ENCODE data around the gene HPCAL1. TPM values are rescaled to one million over a fixed set of nuclear protein-coding genes. Genes with fewer than 3 reads are reported as not detected.

HPCAL1 gene
- polyA plus RNA-seq, 1 donor from 2014 or later: 63.4 TPM

DNA sequence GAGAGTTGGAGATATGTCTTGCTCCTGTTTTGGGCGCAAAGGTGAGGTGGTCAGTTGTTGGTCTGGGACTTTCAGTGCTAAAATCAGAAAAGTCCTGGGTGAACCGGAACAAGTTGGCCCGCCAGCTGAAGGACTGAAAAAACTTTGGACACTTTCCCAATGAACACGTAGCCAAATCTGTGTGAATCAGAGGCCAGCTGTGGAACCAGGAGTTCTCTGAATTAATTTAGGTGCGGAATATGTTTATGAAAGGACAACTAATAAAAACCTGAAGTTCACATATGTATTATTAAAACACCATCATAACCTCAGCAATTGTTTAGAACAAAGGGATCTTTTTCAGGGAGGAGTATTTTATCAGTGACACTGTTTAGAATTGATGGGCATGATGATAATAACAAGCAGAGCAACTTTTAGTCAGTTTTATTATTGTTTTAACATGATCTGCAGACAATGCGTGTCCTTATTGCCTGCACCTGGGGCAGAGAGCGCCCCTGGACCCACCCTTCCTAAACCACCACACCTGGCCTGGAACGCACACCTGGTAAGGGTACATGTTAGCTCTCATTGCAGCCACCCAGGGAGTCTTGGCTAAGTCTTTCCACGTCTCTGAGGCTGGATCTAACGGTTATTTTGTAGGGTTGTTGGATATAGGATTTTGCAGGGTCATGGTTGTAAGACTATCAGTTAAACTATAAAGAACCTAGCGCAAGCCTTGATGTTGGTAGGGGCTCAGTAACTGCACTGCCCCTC, 155.3 kb downstream of the HPCAL1 start:
- Histone ChIP-seq H3K27ac (ENCODE audit: low read length) (no peak overlapping the region), H4K20me1 (ENCODE audit: insufficient read depth) (no peaks in the 10 kb centered on the region), H3K79me2 (replicated peaks; ENCODE audit: insufficient read depth, low read length) (no peaks in the 10 kb centered on the region), H3K4me2 (ENCODE audit: low read length) (no peak overlapping the region), H3K9ac (ENCODE audit: low read length) (no peak overlapping the region), H2AFZ (ENCODE audit: low read depth, low read length) (no peak overlapping the region), H3K4me3 (ENCODE audit: low read length) (no peak overlapping the region), H3K9me2 (ENCODE audit: insufficient read depth, low read length) (no peaks in the 10 kb centered on the region), H3K27me3 (ENCODE audit: insufficient read depth, low read depth, low read length) (no peaks in the 10 kb centered on the region), H3K36me3 (ENCODE audit: insufficient read depth, low read length) (no peaks in the 10 kb centered on the region), H3F3A (ENCODE audit: insufficient read depth, low read length, poor library complexity, severe bottlenecking) (no peaks in the 10 kb centered on the region), H3K9me3 (ENCODE audit: low read length) (no peaks in the 10 kb centered on the region)
- TF ChIP-seq MXI1 (conservative IDR thresholded peaks at IDR 0.05; ENCODE audit: poor library complexity, severe bottlenecking) (no peak), TAF1 (IDR thresholded peaks at IDR 0.05; ENCODE audit: low read depth) (no peak), RAD21 (conservative IDR thresholded peaks at IDR 0.05) (no peak), EZH2 (IDR thresholded peaks at IDR 0.05; ENCODE audit: borderline replicate concordance, insufficient read depth, low read length, poor library complexity, severe bottlenecking) (no peak), POLR2AphosphoS5 (IDR thresholded peaks at IDR 0.05) (no peak), SMC3 (conservative IDR thresholded peaks at IDR 0.05; ENCODE audit: poor library complexity) (no peak), EP300 (conservative IDR thresholded peaks at IDR 0.05; ENCODE audit: poor library complexity, severe bottlenecking) (no peak)
- TF ChIP-seq, protein P1, sequence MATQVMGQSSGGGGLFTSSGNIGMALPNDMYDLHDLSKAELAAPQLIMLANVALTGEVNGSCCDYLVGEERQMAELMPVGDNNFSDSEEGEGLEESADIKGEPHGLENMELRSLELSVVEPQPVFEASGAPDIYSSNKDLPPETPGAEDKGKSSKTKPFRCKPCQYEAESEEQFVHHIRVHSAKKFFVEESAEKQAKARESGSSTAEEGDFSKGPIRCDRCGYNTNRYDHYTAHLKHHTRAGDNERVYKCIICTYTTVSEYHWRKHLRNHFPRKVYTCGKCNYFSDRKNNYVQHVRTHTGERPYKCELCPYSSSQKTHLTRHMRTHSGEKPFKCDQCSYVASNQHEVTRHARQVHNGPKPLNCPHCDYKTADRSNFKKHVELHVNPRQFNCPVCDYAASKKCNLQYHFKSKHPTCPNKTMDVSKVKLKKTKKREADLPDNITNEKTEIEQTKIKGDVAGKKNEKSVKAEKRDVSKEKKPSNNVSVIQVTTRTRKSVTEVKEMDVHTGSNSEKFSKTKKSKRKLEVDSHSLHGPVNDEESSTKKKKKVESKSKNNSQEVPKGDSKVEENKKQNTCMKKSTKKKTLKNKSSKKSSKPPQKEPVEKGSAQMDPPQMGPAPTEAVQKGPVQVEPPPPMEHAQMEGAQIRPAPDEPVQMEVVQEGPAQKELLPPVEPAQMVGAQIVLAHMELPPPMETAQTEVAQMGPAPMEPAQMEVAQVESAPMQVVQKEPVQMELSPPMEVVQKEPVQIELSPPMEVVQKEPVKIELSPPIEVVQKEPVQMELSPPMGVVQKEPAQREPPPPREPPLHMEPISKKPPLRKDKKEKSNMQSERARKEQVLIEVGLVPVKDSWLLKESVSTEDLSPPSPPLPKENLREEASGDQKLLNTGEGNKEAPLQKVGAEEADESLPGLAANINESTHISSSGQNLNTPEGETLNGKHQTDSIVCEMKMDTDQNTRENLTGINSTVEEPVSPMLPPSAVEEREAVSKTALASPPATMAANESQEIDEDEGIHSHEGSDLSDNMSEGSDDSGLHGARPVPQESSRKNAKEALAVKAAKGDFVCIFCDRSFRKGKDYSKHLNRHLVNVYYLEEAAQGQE (IDR thresholded peaks at IDR 0.05; ENCODE audit: borderline replicate concordance): no peak
- TF ChIP-seq, protein P2, sequence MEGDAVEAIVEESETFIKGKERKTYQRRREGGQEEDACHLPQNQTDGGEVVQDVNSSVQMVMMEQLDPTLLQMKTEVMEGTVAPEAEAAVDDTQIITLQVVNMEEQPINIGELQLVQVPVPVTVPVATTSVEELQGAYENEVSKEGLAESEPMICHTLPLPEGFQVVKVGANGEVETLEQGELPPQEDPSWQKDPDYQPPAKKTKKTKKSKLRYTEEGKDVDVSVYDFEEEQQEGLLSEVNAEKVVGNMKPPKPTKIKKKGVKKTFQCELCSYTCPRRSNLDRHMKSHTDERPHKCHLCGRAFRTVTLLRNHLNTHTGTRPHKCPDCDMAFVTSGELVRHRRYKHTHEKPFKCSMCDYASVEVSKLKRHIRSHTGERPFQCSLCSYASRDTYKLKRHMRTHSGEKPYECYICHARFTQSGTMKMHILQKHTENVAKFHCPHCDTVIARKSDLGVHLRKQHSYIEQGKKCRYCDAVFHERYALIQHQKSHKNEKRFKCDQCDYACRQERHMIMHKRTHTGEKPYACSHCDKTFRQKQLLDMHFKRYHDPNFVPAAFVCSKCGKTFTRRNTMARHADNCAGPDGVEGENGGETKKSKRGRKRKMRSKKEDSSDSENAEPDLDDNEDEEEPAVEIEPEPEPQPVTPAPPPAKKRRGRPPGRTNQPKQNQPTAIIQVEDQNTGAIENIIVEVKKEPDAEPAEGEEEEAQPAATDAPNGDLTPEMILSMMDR (IDR thresholded peaks at IDR 0.05; ENCODE audit: poor library complexity, severe bottlenecking): no peak

DNA sequence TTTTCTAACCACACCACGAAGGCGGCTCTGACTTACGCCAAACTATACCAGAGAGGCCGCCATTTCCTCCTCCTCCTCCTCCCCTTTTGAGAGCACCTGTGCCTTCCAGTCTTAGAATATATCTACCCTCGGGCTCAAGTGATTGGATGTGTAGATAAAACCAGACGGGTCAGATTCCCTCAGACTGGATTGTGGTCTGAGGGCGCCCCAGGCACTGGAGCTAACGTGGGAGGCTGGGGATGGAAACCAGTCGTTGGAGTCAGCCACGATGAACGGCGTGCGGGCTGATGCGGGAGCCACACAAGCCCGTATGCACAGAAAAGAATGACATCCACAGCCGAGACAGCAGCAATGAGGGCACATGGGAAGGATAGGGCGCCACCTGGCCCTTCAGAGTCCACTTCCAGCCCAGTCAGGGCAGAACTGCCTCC, 157.7 kb downstream of the HPCAL1 start:
- no peak overlapping the region for H3K4me3 ChIP-seq (ENCODE audit: low read length)
- no peak overlapping the region for H3K27ac ChIP-seq (ENCODE audit: low read length)
- H3K9me3 ChIP-seq (ENCODE audit: low read length): no peaks in the 10 kb centered on the region
- H3K27me3 ChIP-seq (ENCODE audit: insufficient read depth, low read depth, low read length): no peaks in the 10 kb centered on the region
- H3K4me2 ChIP-seq (ENCODE audit: low read length): no peak overlapping the region
- H3K36me3 ChIP-seq (ENCODE audit: insufficient read depth, low read length): no peaks in the 10 kb centered on the region
- no peaks in the 10 kb centered on the region for H3K9me2 ChIP-seq (ENCODE audit: insufficient read depth, low read length)
- H3K79me2 ChIP-seq (replicated peaks; ENCODE audit: insufficient read depth, low read length): no peaks in the 10 kb centered on the region
- TF ChIP-seq SMC3 (conservative IDR thresholded peaks at IDR 0.05; ENCODE audit: poor library complexity): no peak
- TF ChIP-seq POLR2AphosphoS5 (IDR thresholded peaks at IDR 0.05): no peak
- TF ChIP-seq, protein P2 (IDR thresholded peaks at IDR 0.05; ENCODE audit: poor library complexity, severe bottlenecking): no peak
- no peak for TF ChIP-seq RAD21 (conservative IDR thresholded peaks at IDR 0.05)
- TF ChIP-seq TAF1 (IDR thresholded peaks at IDR 0.05; ENCODE audit: low read depth): no peak
- TF ChIP-seq, protein P1 (IDR thresholded peaks at IDR 0.05; ENCODE audit: borderline replicate concordance): no peak
- no peak for TF ChIP-seq MXI1 (conservative IDR thresholded peaks at IDR 0.05; ENCODE audit: poor library complexity, severe bottlenecking)
- no peak for TF ChIP-seq EP300 (conservative IDR thresholded peaks at IDR 0.05; ENCODE audit: poor library complexity, severe bottlenecking)
- TF ChIP-seq EZH2 (IDR thresholded peaks at IDR 0.05; ENCODE audit: borderline replicate concordance, insufficient read depth, low read length, poor library complexity, severe bottlenecking): no peak
- H3F3A ChIP-seq (ENCODE audit: insufficient read depth, low read length, poor library complexity, severe bottlenecking): no peaks in the 10 kb centered on the region
- H4K20me1 ChIP-seq (ENCODE audit: insufficient read depth): no peaks in the 10 kb centered on the region
- H3K9ac ChIP-seq (ENCODE audit: low read length): no peak overlapping the region
- no peak overlapping the region for H2AFZ ChIP-seq (ENCODE audit: low read depth, low read length)
